Osteocyte (in vitro differentiated cells): ENCODE measurements around the gene FAM193A. TPM values are rescaled to one million over a fixed set of nuclear protein-coding genes. Genes with fewer than 3 reads are reported as not detected.
"Not testable (repeated sequence)": the region's sequence is repeated elsewhere in the genome, so short reads cannot be mapped to it uniquely, and the experiment has no call there.

Source experiments
- DNase-seq: peaks from one replicate; pipeline ENCODE4 v3.0.0; 2021; ENCODE audit warnings: mixed read lengths; ENCODE audit not compliant: unreplicated experiment; ENCODE audit errors: extremely low spot score
- H3K27ac Mint-ChIP-seq: one replicate; pipeline ENCODE4 v1.8.0; 2021; ENCODE audit warnings: mild to moderate bottlenecking, mixed read lengths; ENCODE audit not compliant: unreplicated experiment
- H3K27me3 Mint-ChIP-seq: one replicate; pipeline ENCODE4 v1.8.0; 2021; ENCODE audit warnings: mixed read lengths; ENCODE audit not compliant: unreplicated experiment
- H3K36me3 Mint-ChIP-seq: one replicate; pipeline ENCODE4 v1.8.0; 2021; ENCODE audit warnings: mixed read lengths; ENCODE audit not compliant: unreplicated experiment
- H3K4me1 Mint-ChIP-seq: one replicate; pipeline ENCODE4 v1.8.0; 2021; ENCODE audit warnings: mixed read lengths; ENCODE audit not compliant: unreplicated experiment
- H3K4me3 Mint-ChIP-seq: one replicate; pipeline ENCODE4 v1.8.0; 2021; ENCODE audit warnings: mild to moderate bottlenecking, moderate library complexity, mixed read lengths; ENCODE audit not compliant: unreplicated experiment
- H3K9me3 Mint-ChIP-seq: one replicate; pipeline ENCODE4 v1.8.0; 2021; ENCODE audit warnings: mixed read lengths; ENCODE audit not compliant: unreplicated experiment
- total RNA-seq: library from RNA; stranded (reverse); gene quantifications from 2 replicates; pipeline ENCODE4 v1.2.1, GENCODE V29; 2021
- TF ChIP-seq, protein P1 (sequence below): fragments of 200-600 bp; sonication (generic); IDR thresholded peaks from 2 replicates; pipeline ENCODE4 v1.5.0; 2021; ENCODE audit warnings: antibody characterized with exemption, mild to moderate bottlenecking, moderate library complexity

FAM193A gene
- total RNA-seq, 1 donor from 2014 or later = 35.3 TPM

DNA sequence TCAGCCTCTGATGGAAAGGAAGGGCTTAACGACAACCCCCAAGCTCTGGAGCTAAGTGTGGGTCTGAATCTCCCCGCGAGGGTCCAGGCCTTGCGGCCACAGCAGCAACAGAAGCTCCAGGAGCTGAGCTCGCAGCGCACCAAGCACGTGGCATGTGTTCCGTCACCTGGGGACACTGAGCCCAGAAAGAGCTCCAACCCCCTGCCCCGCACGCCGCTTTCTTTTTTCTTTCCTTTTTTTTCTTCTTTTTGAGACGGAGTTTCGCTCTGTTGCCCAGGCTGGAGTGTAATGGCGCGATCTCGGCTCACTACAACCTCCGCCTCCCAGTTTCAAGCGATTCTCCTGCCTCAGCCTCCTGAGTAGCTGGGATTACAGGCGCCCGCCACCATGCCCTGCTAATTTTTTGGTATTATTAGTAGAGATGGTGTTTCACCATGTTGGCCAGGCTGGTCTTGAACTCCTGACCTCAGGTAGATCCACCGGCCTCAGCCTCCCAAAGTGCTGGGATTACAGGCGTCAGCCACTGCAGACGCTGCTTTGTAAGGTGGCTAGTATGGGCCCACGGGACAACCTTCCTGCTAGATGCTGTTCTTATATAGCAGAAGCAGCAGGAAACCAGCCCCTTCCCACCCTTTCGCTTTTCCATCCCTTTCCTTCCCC lies 220.4 kb downstream of the FAM193A start:
- TF ChIP-seq, protein P1, sequence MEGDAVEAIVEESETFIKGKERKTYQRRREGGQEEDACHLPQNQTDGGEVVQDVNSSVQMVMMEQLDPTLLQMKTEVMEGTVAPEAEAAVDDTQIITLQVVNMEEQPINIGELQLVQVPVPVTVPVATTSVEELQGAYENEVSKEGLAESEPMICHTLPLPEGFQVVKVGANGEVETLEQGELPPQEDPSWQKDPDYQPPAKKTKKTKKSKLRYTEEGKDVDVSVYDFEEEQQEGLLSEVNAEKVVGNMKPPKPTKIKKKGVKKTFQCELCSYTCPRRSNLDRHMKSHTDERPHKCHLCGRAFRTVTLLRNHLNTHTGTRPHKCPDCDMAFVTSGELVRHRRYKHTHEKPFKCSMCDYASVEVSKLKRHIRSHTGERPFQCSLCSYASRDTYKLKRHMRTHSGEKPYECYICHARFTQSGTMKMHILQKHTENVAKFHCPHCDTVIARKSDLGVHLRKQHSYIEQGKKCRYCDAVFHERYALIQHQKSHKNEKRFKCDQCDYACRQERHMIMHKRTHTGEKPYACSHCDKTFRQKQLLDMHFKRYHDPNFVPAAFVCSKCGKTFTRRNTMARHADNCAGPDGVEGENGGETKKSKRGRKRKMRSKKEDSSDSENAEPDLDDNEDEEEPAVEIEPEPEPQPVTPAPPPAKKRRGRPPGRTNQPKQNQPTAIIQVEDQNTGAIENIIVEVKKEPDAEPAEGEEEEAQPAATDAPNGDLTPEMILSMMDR = no peak
- Mint-ChIP-seq H3K36me3 (no peaks in the 10 kb centered on the region), H3K4me3 (peak overlapping the region; percentile 67), H3K9me3 (no peaks in the 10 kb centered on the region), H3K27me3 (no peaks in the 10 kb centered on the region), H3K4me1 (peaks cover 18% of the 10 kb centered on the region), H3K27ac (peak overlapping the region; percentile 47)
- DNase-seq = no peak

DNA sequence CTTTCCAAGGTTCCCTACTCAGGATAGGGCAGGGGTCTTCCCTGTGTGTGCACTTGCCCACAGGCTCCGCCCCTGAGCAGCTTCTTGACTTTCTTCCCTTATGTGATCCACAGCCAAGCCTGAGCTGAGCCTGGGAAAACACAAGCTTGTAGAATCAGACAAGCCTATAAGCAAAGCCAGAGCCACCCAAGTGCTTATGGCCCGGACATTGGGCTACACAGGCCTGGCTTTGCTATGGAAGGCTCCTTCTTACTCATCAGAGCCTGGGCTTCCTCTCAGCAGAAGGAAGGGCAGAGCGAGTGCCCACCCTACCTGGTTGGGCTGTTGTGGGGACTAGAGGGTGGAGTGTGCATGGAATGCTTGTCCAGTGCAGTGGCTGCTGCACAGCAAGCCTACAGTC lies 221.0 kb downstream of the FAM193A start:
- no peaks in the 10 kb centered on the region for H3K9me3 Mint-ChIP-seq
- no peak for DNase-seq
- H3K36me3 Mint-ChIP-seq = no peaks in the 10 kb centered on the region
- H3K4me3 Mint-ChIP-seq = peak overlapping the region; percentile 60
- H3K27me3 Mint-ChIP-seq = no peaks in the 10 kb centered on the region
- peaks cover 18% of the 10 kb centered on the region for H3K4me1 Mint-ChIP-seq
- TF ChIP-seq, protein P1 = no peak
- no peak overlapping the region for H3K27ac Mint-ChIP-seq

DNA sequence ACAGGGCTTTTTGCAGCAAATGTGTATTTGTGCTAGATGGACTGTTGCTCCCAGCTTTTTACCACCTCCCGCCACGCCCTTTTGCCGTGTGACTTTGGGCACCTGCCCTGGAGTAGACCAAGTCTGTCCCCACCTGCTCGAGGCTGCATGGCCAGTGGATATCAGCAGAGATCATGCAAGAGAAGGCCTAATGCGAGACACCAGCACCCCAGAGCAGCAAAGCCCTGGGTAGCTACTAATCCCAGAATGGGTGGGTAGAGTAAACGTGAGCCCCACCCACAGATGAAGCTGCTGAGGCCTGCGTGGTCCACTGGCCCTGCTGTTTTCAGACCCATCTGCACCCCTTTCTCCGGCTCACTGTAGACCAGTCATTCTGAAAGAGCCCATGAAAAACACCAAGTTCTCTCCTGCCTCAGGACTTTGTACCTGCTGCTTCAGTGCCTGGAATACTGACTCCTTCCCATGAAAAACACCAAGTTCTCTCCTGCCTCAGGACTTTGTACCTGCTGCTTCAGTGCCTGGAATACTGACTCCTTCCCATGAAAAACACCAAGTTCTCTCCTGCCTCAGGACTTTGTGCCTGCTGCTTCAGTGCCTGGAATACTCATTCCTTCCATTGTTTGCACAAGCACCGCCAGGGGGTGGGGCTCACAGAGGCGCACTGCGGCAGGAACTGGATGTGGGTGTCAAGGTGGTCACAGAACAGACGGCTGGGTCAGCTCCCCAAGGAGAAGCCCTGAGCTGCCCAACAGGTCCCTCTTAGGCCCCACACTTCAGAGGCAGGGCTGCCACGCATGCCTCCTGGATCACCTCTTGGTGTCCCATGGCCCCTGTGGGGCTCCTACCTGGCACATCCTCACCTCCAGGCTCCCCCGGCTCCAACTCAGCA lies 224.8 kb downstream of the FAM193A start:
- no peaks in the 10 kb centered on the region for H3K27me3 Mint-ChIP-seq

DNA sequence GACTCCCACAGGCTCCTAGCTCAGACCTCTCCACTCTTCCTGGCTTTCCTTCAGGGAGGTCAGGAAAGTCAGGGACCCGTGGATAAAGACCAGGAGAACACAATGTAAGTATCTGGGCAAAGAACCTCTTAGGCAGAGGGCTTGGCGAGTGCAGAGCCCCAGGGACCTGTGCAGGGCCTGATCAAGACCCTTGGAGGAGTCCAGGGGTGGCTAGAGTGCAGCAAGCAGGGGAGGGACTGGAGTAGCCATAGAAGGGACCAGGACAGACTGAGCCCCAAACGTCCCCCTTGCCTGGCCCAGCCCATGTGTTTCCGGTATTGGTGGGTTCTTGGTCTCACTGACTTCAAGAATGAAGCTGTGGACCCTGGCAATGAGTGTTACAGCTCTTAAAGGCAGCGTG lies 225.6 kb downstream of the FAM193A start:
- Mint-ChIP-seq H3K4me1 (peaks cover 1% of the 10 kb centered on the region), H3K27ac (no peak overlapping the region), H3K4me3 (no peak overlapping the region), H3K9me3 (no peaks in the 10 kb centered on the region), H3K27me3 (no peaks in the 10 kb centered on the region), H3K36me3 (no peaks in the 10 kb centered on the region)
- TF ChIP-seq, protein P1 = no peak
- no peak for DNase-seq

More for the DNA sequence above, 224.8 kb downstream of the FAM193A start:
- no peak overlapping the region for H3K27ac Mint-ChIP-seq
- no peak overlapping the region for H3K4me3 Mint-ChIP-seq
- no peak for DNase-seq
- H3K4me1 Mint-ChIP-seq = peaks cover 6% of the 10 kb centered on the region
- H3K9me3 Mint-ChIP-seq = no peaks in the 10 kb centered on the region
- no peaks in the 10 kb centered on the region for H3K36me3 Mint-ChIP-seq
- TF ChIP-seq, protein P1 = no peak

DNA sequence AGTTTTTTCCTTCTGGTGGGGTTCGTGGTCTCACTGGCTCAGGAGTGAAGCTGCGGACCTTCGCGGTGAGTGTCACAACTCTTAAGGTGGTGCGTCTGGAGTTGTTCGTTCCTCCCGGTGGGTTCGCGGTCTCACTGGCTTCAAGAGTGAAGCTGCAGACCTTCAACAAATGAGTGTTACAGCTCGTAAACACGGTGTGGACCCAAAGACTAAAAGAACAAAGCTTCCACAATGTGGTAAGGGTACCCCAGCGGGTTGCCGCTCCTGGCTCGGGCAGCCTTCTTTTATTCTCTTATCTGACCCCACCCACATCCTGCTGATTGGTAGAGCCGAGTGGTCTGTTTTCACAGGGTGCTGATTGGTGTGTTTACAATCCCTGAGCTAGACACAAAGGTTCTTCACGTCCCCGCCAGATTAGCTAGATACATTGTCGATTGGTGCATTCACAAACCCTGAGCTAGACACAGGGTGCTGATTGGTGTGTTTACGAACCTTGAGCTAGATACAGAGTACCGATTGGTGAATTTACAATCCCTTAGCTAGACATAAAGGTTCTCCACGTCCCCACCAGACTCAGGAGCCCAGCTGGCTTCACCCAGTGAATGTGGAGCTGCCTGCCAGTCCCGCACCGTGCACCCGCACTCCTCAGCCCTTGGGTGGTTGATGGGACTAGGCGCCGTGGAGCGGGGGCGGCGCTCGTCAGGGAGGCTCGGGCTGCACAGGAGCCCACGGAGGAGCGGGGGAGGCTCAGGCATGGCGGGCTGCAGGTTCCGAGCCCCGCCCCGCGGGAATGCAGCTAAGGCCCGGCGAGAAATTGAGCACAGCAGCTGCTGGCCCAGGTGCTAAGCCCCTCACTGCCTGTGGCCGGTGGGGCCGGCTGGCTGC lies 226.3 kb downstream of the FAM193A start:
- H3K36me3 Mint-ChIP-seq, H3K4me3 Mint-ChIP-seq, H3K9me3 Mint-ChIP-seq, H3K27ac Mint-ChIP-seq, DNase-seq, H3K4me1 Mint-ChIP-seq, H3K27me3 Mint-ChIP-seq: not testable (repeated sequence)
